ENCODE measurements around the gene CYFIP1. TPM values are rescaled to one million over a fixed set of nuclear protein-coding genes. Genes with fewer than 3 reads are reported as not detected.
"Not testable (repeated sequence)": the region's sequence is repeated elsewhere in the genome, so short reads cannot be mapped to it uniquely, and the experiment has no call there.

The CYFIP1 gene
- total RNA-seq, 1 experiment from 2014 or later = 79.2 TPM

DNA sequence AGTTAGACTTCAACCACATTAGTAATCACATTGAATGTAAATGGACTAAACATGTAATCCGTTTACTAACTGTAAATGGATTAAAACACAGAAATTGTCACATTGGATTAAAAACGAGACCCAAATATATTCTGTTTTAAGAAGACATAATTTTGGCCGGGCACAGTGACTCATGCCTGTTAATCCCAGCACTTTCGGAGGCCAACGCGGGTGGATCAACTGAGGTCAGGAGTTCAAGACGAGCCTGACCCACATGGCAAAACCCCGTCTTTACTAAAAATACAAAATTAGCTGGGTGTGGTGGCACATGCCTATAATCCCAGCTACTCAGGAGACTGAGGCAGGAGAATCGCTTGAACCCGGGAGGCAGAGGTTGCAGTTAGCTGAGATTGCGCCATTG, 1.8 kb upstream of the CYFIP1 start:
- H3K9me3 Mint-ChIP-seq; ATAC-seq; CTCF ChIA-PET; POLR2A ChIA-PET; DNase-seq (ENCODE audit: low spot score); H3K27ac Mint-ChIP-seq; H3K4me1 Mint-ChIP-seq; H3K36me3 Mint-ChIP-seq: not testable (repeated sequence)
- Mint-ChIP-seq H3K4me3 (peak overlapping the region; percentile 80; the same call in 1 of the 2 replicates), H3K27me3 (ENCODE audit: low read depth) (peaks cover 42% of the 10 kb centered on the region)

DNA sequence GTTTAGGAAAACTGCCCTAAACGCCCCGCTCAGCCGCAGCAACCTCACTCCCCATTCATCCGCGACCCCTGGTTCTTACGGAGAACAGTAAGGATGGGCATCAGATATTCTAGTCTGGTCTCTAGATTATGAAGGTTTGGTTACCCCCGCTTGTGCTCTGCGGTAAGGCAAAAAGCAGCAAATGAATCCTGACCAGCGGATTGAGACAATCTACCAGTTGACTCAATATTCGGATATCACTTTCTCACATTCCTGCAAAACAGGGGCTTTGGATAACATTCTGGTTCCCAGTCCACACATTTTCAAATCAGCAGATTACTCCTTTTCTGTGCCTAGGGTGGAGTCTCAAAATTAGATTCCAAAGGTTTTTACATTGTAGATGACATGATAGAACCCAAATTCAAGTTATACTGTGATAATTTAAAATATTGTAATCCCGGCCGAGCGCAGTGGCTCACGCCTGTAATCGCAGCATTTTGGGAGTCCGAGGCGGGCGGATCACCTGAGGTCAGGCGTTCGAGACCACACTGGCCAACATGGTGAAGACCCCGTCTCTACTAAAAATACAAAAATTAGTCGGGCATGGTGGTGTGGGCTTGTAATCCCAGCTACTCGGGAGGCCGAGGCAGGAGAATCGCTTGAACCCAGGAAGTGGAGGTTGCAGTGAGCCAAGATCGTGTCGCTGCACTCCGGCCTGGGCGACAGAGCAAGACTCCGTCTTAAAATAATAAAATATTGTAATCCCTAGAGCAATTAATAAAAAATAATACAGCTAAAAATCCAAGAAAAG, 1.1 kb upstream of the CYFIP1 start:
- no peak for DNase-seq (ENCODE audit: low spot score)
- POLR2A ChIA-PET = no interaction called here
- Mint-ChIP-seq H3K4me3 (peak overlapping the region; percentile 80), H3K4me1 (peaks cover 7% of the 10 kb centered on the region), H3K27me3 (ENCODE audit: low read depth) (peaks cover 42% of the 10 kb centered on the region), H3K9me3 (no peaks in the 10 kb centered on the region), H3K36me3 (no peaks in the 10 kb centered on the region), H3K27ac (no peak overlapping the region)
- TF ChIP-seq CREB1 (CRISPR knock-in tag; IDR thresholded peaks at IDR 0.05) = no peak
- TF ChIP-seq TCF7 (CRISPR knock-in tag; IDR thresholded peaks at IDR 0.05; ENCODE audit: low read depth) = no peak
- TF ChIP-seq NFE2L1 (CRISPR knock-in tag; IDR thresholded peaks at IDR 0.05) = no peak
- TF ChIP-seq TP53 (CRISPR knock-in tag; IDR thresholded peaks at IDR 0.05) = no peak
- TF ChIP-seq, protein P1, sequence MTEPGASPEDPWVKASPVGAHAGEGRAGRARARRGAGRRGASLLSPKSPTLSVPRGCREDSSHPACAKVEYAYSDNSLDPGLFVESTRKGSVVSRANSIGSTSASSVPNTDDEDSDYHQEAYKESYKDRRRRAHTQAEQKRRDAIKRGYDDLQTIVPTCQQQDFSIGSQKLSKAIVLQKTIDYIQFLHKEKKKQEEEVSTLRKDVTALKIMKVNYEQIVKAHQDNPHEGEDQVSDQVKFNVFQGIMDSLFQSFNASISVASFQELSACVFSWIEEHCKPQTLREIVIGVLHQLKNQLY (CRISPR knock-in tag; IDR thresholded peaks at IDR 0.05) = no peak
- TF ChIP-seq JUN (CRISPR knock-in tag; IDR thresholded peaks at IDR 0.05) = no peak
- TF ChIP-seq ZBTB21 (CRISPR knock-in tag; IDR thresholded peaks at IDR 0.05; ENCODE audit: borderline replicate concordance) = no peak
- TF ChIP-seq RORB (CRISPR knock-in tag; IDR thresholded peaks at IDR 0.05) = no peak
- no peak for TF ChIP-seq ZNF317 (CRISPR knock-in tag; IDR thresholded peaks at IDR 0.05; ENCODE audit: borderline replicate concordance, low read depth)
- TF ChIP-seq ZNF423 (CRISPR knock-in tag; IDR thresholded peaks at IDR 0.05) = no peak
- TF ChIP-seq, protein P2, sequence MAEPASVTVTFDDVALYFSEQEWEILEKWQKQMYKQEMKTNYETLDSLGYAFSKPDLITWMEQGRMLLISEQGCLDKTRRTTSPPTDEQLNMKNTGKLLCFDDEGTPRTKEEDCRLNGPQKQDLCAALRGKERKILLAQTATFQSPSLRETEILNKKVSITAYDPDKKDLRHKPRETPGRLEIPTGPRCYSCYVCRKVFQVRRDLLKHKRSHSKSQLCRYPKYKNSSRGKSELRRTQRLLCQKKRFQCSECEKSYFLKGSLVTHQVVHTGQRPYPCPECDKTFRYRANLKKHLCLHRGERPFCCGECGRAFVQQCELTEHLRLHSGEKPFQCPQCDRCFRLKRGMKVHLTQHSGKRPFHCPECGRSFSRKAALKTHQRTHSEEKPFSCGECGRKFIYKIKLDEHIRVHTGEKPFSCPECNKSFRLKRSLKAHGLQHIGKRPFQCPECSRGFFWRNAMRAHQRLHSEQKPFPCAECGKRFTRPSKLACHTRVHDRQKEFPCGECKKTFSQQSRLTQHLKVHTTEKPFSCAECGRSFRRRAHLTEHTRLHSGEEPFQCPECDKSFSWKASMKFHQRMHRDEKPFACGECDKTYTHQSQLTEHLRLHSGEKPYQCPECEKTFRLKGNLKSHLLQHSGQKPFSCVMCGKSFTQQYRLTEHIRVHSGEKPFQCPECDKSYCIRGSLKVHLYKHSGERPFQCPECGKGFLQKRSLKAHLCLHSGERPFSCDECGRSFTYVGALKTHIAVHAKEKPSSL (CRISPR knock-in tag; conservative IDR thresholded peaks at IDR 0.05) = no peak
- TF ChIP-seq, protein P3, sequence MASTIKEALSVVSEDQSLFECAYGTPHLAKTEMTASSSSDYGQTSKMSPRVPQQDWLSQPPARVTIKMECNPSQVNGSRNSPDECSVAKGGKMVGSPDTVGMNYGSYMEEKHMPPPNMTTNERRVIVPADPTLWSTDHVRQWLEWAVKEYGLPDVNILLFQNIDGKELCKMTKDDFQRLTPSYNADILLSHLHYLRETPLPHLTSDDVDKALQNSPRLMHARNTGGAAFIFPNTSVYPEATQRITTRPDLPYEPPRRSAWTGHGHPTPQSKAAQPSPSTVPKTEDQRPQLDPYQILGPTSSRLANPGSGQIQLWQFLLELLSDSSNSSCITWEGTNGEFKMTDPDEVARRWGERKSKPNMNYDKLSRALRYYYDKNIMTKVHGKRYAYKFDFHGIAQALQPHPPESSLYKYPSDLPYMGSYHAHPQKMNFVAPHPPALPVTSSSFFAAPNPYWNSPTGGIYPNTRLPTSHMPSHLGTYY (CRISPR knock-in tag; IDR thresholded peaks at IDR 0.05) = no peak
- TF ChIP-seq, protein P4, sequence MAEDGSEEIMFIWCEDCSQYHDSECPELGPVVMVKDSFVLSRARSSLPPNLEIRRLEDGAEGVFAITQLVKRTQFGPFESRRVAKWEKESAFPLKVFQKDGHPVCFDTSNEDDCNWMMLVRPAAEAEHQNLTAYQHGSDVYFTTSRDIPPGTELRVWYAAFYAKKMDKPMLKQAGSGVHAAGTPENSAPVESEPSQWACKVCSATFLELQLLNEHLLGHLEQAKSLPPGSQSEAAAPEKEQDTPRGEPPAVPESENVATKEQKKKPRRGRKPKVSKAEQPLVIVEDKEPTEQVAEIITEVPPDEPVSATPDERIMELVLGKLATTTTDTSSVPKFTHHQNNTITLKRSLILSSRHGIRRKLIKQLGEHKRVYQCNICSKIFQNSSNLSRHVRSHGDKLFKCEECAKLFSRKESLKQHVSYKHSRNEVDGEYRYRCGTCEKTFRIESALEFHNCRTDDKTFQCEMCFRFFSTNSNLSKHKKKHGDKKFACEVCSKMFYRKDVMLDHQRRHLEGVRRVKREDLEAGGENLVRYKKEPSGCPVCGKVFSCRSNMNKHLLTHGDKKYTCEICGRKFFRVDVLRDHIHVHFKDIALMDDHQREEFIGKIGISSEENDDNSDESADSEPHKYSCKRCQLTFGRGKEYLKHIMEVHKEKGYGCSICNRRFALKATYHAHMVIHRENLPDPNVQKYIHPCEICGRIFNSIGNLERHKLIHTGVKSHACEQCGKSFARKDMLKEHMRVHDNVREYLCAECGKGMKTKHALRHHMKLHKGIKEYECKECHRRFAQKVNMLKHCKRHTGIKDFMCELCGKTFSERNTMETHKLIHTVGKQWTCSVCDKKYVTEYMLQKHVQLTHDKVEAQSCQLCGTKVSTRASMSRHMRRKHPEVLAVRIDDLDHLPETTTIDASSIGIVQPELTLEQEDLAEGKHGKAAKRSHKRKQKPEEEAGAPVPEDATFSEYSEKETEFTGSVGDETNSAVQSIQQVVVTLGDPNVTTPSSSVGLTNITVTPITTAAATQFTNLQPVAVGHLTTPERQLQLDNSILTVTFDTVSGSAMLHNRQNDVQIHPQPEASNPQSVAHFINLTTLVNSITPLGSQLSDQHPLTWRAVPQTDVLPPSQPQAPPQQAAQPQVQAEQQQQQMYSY (CRISPR knock-in tag; IDR thresholded peaks at IDR 0.05) = no peak
- TF ChIP-seq GRHL2 (CRISPR knock-in tag; IDR thresholded peaks at IDR 0.05; ENCODE audit: insufficient replicate concordance, severe bottlenecking) = no peak
- TF ChIP-seq ZNF263 (CRISPR knock-in tag; IDR thresholded peaks at IDR 0.05; ENCODE audit: low read depth) = no peak
- no peak for TF ChIP-seq NR3C1 (CRISPR knock-in tag; conservative IDR thresholded peaks at IDR 0.05; ENCODE audit: low read depth)
- no peak for TF ChIP-seq ZNF416 (CRISPR knock-in tag; IDR thresholded peaks at IDR 0.05)
- no peak for ATAC-seq
- CTCF ChIA-PET = interaction anchor here (1.2 kb wide), 1 partner anchor 55 kb away, joined by 3 read pairs; no protein-coding TSS in a partner anchor

Measured in WTC11 (cell line).